ENCODE results near the gene AASS.

AASS gene

GRCh38 chr7:122103064-122103463, 41.0 kb downstream of the AASS start:
- no peak for DNase-seq

DNA sequence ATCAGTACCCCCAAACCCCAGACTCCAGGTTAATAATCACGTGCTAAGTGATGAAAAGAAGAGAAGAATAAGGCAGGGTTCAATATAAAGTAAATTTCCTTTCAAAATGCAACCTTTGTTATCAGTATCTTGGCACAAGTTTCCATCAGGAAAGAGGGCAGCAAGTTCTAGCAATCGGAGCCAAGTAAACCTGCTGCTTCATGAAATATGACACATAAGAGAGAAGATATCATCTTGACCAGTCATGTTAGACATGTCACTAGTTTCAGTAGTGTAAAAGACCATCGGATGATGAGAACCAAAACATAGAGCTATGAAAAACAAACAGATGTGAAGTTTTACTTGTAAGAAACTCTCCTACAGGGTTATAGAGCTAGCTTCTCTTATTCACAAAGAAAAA, 44.0 kb downstream of the AASS start:
- no peak for DNase-seq

GRCh38 chr7:122095642-122096041, 48.4 kb downstream of the AASS start:
- DNase-seq, result no peak

DNA sequence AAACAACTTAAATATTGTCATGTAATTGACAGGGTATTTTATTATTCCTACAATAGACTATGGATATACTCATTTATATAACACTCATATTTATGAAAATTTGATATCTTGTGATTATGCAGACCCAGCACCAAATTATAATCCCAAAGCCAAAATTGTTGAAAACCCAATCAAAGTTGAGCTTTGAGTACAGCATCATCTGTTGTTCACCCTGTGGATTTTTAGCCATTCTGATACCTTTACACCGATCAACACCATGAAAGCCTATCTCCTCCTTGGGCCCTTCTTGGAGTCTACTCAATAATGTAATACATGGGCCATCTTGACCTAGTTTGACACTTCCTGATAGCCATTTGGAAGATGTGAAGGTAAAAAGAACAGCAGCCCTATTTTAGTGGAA, 49.5 kb downstream of the AASS start:
- DNase-seq, result no peak

GRCh38 chr7:122092964-122093797, 50.9 kb downstream of the AASS start:
- peak; percentile 39 for DNase-seq

DNA sequence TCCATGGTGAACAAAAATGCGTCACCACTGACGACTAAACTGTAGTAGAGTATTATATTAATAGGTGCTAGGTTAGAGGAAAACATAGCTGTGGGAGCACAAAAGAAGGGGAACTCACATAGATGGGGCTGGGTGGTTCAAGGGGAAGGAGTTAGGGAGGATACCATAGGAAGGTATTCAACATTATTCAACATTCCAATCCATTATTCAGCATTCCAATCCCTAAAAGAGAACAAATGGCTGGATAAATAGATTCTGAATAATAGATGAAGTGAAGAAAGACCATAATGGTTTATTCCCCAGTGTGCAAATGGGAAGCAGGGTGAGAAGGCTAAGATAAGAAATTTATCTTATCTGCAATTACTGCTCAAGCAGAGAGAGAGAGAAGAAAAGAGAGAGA, 61.4 kb downstream of the AASS start:
- no peak for DNase-seq

DNA sequence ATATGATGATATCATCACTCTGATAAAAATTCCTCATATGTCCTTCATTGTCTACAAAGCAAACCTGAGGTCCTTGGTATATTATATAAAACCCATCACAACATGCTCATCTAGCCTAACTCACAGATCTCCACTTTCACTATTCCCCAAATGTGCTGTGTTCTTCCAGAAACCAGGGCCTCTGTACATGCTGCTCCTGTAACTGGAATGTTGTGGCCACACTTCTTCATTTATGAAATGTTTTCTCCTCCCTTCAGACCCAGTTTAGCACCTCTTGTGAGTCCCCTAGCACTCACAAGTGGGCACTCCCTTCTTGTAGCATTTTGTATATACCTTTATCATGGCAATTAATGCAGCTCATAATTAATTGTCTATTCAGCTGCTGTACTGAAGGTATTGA, 61.9 kb downstream of the AASS start:
- no peak for DNase-seq

DNA sequence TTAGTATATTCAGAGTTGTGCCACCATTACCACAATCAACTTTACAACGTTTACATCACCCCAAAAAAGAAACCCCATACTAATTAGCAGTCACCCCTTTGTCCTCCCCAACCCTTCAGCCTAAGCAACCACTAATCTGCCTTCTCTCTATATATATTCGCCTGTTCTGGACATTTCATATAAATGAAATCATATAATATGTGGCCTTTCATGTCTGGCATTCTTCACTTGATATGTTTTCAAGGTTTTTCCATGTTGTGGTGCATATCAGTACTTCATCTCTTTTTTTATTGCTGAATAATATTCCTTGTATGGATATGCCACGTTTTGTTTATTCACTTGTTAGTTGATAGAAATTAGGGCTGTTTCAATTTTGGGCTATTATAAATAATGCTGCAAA, 70.4 kb downstream of the AASS start:
- no peak for DNase-seq

DNA sequence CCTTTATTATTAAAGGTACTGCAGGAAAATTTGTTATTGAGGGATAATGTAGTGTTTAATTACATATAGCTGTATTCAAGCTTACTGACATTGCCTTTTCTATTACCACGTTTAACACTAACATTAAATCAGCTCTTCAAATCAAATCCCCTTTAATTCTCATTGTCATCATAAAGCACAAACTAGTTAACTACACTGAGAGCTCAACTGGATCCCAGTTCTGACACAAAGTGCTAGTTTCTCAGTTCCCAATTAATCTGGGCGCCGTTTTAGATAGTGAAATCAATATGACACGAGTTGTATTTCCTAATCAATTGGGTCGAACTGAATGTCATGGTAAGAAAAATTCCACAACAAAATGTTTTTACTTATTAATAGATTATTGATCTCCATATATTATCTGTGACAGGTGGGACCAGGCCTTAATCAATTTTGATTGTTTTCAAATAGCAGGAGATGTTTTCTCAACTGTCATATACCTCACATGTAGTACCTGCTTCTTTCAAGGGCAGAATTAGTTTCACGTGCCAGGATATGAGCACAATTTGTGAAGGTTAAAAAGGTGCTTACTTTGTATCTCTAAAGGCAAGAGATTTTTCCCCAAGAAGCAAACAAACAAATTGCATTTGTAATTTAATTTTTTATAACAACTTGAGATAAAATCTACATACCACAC, 71.0 kb downstream of the AASS start:
- DNase-seq, result no peak

DNA sequence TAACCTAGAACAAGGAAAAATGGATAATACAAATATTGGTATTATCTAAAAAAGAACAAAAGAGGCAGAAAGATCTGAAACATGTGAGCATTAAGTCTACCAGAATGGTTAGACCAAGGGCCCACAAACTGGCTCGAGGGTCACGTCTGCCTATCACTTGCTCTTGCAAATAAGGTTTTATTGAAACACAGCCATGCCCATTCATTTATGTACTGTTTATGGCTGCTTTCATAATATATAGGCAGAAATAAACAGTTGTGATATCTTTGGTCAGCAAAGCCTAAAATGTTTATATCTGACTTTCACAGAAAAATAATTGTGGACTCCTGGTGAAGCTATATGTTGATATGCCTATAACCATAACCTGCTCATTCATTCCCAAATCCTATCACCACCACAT, 71.8 kb downstream of the AASS start:
- DNase-seq, result no peak

GRCh38 chr7:122070834-122071233, 73.2 kb downstream of the AASS start:
- DNase-seq, result no peak

DNA sequence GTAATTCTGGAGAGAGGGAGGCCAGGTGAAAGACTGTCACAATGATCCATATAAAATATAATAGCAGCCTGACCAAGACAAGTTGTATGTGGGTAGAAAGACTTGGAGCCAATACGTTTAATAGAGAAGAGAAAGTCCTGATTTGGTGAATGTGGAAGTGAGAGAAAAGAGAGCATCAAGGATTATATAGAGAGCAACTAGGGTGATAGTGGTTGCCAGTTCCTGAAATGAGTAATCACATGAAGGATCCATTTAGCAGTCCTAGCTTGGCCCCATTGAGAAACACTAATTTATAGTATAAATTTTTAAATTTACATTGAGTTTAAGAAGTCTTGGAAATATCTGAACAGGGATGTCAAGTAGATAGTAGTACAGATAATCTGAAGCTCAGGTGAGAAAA, 74.0 kb downstream of the AASS start:
- no peak for DNase-seq

DNA sequence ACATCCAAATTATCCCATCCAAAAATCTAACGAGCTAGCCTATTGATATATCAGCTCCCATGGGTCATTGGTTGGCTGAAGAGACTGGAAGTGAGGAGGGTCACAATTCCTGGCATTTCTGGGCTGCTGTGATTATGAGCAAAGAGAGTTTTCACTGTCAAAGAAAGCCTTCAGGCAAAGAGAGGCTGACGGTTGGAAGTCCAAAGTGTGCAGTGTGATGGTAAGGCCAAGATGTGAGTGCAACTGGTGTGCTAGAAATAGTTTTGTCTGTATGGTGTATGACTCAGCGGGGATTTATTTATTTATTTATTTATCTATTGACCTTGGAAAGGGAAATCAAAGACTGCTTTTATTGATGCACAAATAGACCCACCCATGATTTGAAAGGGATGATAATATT, 75.0 kb downstream of the AASS start:
- DNase-seq, result no peak

DNA sequence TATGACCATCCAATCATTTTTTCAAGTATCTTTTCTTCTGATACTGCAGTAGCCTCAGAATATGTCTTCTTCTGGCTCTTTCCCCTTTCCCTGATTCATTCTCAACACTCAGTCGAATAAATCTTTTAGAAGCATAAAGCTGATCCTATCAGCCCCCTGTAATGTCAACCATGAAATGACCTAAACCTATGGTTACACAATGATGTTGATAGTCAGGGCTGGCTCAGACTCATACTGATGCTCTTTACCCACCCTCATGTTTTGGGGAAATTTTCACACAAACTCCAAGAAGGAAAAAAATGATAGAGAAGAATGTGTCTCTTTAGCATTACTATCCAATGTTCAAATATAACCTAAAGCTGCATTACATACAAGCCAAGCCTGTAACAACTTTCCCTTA, 76.0 kb downstream of the AASS start:
- no peak for DNase-seq

DNA sequence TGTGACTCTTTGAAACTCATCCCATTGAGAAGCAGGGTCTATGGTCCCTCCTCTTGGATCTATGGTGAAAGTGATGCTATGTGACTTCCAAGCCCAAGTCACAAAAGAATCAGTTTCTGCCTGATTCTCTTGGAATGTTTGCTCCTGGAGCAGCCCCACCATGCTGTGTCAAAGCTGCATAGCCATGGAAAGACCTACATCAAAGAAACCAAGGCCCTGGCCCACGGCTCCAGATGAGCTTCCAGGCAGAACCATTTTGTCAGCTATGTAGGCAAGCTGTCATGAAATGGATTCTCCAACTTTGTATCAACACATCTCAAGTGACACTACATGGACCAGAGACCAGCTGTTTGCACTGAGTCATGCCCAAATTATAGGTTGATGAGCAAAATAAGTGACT, 77.0 kb downstream of the AASS start:
- DNase-seq, result no peak

DNA sequence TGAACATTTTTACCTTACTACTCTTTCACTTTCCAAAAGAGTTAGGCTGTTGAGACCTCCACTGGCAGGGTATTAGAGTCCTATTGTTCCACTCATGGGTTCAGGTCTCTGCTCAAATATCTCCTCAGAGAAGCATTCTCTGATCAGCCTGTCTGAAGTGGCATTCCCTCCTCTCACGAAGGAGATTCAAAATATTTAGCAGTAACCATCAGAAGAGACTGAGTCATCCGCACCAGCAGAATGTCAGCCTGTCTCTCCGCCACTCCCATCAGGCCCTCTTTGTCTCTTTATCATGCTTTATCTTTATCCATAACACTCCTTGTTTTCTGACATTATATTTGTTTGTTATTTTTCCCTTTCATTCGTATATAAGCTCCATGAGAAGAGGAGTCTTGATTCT, 79.1 kb downstream of the AASS start:
- DNase-seq, result no peak

- DNase-seq, result no peak
Observed at GRCh38 chr7:122063146-122063545, 80.9 kb downstream of the AASS start.

DNA sequence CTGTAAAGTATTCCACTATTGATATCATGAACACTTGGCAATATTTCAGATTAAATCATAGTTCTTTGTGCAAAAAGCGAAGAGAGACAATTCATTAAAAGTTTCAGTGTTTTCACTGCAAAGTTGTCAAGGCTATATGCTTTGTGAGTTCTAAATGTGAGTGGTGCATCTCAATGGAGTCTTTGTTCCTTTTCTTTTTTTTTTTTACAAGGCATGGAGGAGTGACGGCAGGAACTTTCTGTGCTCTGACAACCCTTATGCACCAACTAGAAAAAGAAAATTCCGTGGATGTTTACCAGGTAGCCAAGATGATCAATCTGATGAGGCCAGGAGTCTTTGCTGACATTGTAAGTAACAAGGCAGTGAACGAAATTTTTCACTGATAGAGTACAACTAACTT, 84.5 kb downstream of the AASS start:
- DNase-seq, result no peak

DNA sequence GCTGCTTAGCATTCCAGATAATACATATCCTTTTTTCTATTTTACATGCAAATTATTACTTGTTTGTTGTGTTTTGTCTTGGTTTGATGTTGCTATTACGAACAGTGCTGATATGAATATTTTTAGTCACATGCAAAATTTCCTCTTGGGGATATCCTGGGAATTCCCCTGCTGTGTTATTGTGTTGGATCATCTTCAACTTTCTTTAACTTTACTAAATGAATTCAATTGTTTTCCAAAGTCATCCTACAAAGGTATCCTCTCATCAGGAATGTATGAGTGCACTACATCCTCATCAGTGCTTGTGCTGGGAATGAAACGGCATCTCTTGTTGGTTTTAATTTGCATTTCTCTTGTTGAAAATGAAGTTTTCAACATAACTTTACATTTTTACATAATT, 87.1 kb downstream of the AASS start:
- no peak for DNase-seq

DNA sequence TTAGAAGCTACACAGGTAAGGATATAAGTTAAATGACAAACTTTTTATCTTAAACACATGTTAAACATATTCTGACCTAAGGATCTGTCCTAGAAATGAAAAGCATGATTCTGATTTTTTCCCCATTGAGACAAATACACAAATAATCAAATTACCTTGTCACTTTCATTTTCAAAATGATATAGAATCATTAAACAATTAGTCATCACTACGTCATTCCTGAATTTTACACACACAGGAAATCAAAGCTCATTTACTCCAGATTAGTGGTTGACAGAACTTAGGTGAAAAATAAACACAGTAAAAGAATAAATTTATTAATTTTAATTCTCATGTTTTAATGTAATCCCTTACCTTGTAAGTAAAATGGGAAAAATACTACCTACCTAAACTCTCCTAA, 89.0 kb downstream of the AASS start:
- DNase-seq, result no peak

- DNase-seq, result no peak
Observed at GRCh38 chr7:122054393-122054792, 89.7 kb downstream of the AASS start.

GRCh38 chr7:122046402-122046801, 97.6 kb downstream of the AASS start:
- no peak for DNase-seq

DNA sequence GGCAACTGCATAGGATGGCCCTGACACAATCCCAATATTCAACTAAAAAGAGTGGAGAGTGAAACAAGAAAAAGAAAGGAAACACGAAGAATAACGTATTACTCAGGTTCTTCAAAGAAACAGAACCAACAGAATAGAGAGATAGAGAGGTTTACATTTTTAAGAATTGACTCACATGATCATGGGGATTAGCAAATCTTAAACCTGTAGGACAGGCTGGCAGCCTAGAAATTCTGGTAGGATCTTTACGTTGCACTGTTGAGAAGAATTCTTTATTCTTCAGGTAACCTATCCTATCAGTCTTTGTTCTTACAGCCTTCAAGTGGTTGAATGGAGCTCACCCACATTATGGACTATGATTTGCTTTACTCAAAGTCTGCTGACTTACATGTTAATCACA, 103.9 kb downstream of the AASS start:
- no peak for DNase-seq

DNA sequence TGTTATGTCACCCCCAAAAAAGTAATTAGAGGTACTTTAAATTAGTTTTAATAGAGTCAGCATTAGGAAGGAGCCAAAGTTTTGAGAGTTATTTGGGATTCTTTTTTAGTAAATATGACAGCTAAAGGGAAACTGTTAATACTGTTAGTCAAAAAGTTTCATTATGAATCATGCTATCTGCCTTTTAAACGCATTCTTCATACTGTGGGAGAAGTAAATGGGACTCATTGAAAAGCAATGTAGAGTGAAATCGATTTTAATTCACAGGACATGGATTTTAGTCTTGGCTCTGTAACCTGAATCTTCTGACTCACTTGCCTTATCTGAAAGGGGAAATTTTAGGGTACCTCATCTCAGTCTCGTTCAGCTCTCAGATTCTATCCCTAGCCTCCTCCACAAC, 105.1 kb downstream of the AASS start:
- no peak for DNase-seq

DNA sequence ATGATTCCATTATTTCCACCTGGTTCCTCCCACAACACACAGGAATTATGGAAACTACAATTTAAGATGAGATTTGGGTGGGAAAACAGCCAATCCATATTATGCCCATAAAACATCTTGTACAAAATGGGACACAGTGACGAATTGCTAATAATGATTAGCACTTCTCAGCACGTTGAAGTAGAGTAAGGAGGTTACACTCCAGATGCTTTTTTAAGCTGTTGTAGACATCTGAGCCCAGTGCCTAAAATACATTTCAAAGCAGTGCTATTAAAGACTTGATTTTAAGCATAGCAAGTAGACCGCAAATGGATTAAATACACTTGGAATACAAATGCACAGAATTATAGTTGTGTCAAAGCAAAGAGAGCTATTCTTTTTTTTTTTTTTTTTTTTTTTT, 105.9 kb downstream of the AASS start:
- no peak for DNase-seq

Data from activated T-cell treated with anti-CD3 and anti-CD28 coated beads, Interleukin-2, amount 50 U/mL, for 1 hour (primary cell).